K562 (cell line): ENCODE measurements around the gene PSMD4. TPM values are rescaled to one million over a fixed set of nuclear protein-coding genes. Genes with fewer than 3 reads are reported as not detected.
A peak's percentile ranks its signal among the peaks of the same experiment; 100 is the strongest.

Source experiments
- ATF7 ChIP-seq: fragments of 450-650 bp; IDR thresholded peaks from 2 replicates; pipeline ENCODE4 v1.7.1; 2014; ENCODE audit warnings: mild to moderate bottlenecking, moderate library complexity
- CBX5 ChIP-seq: IDR thresholded peaks from 2 replicates; pipeline ENCODE4 v1.6.1; 2014; ENCODE audit warnings: low read depth, borderline replicate concordance
- CHD2 ChIP-seq: IDR thresholded peaks from 2 replicates; pipeline ENCODE4 v1.6.1; 2011; ENCODE audit warnings: low read depth, low read length
- CXXC5 ChIP-seq: fragments of 250-450 bp; sonication (Bioruptor Pico); IDR thresholded peaks from 2 replicates; pipeline ENCODE4 v1.8.0; 2022; ENCODE audit warnings: inconsistent platforms, mild to moderate bottlenecking, moderate library complexity
- FIP1L1 ChIP-seq: fragments of 200-400 bp; formaldehyde crosslinking; IDR thresholded peaks from 2 replicates; pipeline ENCODE4 v1.6.1; 2018; ENCODE audit warnings: mild to moderate bottlenecking, low read depth, low read length; ENCODE audit not compliant: poor library complexity, severe bottlenecking
- FOXA3 ChIP-seq, 2 experiments: fragments of 450-650 bp in 1 of 2; sonication (generic) in 1 of 2; formaldehyde crosslinking; IDR thresholded peaks in 1 of 2; conservative IDR thresholded peaks in 1 of 2; 2 replicates each; pipeline versions ENCODE4 v1.4.0 to v1.8.0; 2020 to 2022; ENCODE audit warnings: mild to moderate bottlenecking in 2 of 2, missing genetic modification reagents in 1 of 2
- ILK ChIP-seq: fragments of 450-650 bp; IDR thresholded peaks from 2 replicates; pipeline ENCODE4 v1.6.1; 2016; ENCODE audit warnings: missing genetic modification characterization, low read depth, mild to moderate bottlenecking, missing compliant biosample characterization, moderate library complexity, borderline replicate concordance
- MAFF ChIP-seq: IDR thresholded peaks from 2 replicates; pipeline ENCODE4 v1.6.1; 2012; ENCODE audit warnings: low read length, improper control_type of control experiment
- MECOM ChIP-seq: fragments of 250-450 bp; sonication (Bioruptor Pico); IDR thresholded peaks from 2 replicates; pipeline ENCODE4 v1.8.0; 2022; ENCODE audit warnings: inconsistent platforms
- NR1H2 ChIP-seq: sonication (generic); formaldehyde crosslinking; IDR thresholded peaks from 2 replicates; pipeline ENCODE4 v1.4.0; 2020; ENCODE audit warnings: mild to moderate bottlenecking, missing genetic modification reagents
- NR4A1 ChIP-seq, 2 experiments: fragments of 250-450 bp in 1 of 2; fragments of 450-650 bp in 1 of 2; sonication (Bioruptor Pico) in 1 of 2; IDR thresholded peaks; 2 replicates each; pipeline versions ENCODE4 v1.4.0 to v1.6.1; 2016 to 2020; ENCODE audit warnings: mild to moderate bottlenecking in 2 of 2, missing compliant biosample characterization in 1 of 2, missing genetic modification characterization in 1 of 2, moderate library complexity in 1 of 2
- PCBP2 ChIP-seq: fragments of 200-400 bp; formaldehyde crosslinking; IDR thresholded peaks from 2 replicates; pipeline ENCODE4 v1.6.1; 2018; ENCODE audit warnings: low read length, low read depth, mild to moderate bottlenecking, moderate library complexity; ENCODE audit not compliant: poor library complexity, severe bottlenecking
- POLR2A ChIP-seq: fragments of 450-650 bp; conservative IDR thresholded peaks from 2 replicates; pipeline ENCODE4 v1.6.1; 2016
- PTRF ChIP-seq: fragments of 450-650 bp; IDR thresholded peaks from 2 replicates; pipeline ENCODE4 v1.6.1; 2016; ENCODE audit warnings: mild to moderate bottlenecking, missing genetic modification characterization, missing compliant biosample characterization
- RBFOX2 ChIP-seq: fragments of 200-400 bp; formaldehyde crosslinking; IDR thresholded peaks from 2 replicates; pipeline ENCODE4 v1.6.1; 2017; ENCODE audit warnings: low read depth, mild to moderate bottlenecking, low read length, moderate library complexity
- RBM34 ChIP-seq: fragments of 200-400 bp; formaldehyde crosslinking; IDR thresholded peaks from 2 replicates; pipeline ENCODE4 v1.6.1; 2018; ENCODE audit warnings: low read length, borderline replicate concordance; ENCODE audit not compliant: insufficient read depth
- SMARCC2 ChIP-seq: fragments of 450-650 bp; IDR thresholded peaks from 2 replicates; pipeline ENCODE4 v1.6.1; 2017; ENCODE audit warnings: antibody characterized with exemption, moderate library complexity, mild to moderate bottlenecking, low read depth
- ZFP1 ChIP-seq: fragments of 450-650 bp; formaldehyde crosslinking; IDR thresholded peaks from 2 replicates; pipeline ENCODE4 v1.4.0; 2020; ENCODE audit warnings: mild to moderate bottlenecking, mixed read lengths
- ZNF165 ChIP-seq: fragments of 250-450 bp; sonication (Bioruptor Pico); IDR thresholded peaks from 2 replicates; pipeline ENCODE4 v1.4.0; 2020; ENCODE audit warnings: borderline replicate concordance
- ZNF224 ChIP-seq: sonication (generic); formaldehyde crosslinking; IDR thresholded peaks from 2 replicates; pipeline ENCODE4 v1.8.0; 2022; ENCODE audit warnings: mild to moderate bottlenecking, missing genetic modification reagents
- ZNF589 ChIP-seq: fragments of 200-800 bp; sonication (Bioruptor generic); IDR thresholded peaks from 2 replicates; pipeline ENCODE4 v1.6.1; 2016; ENCODE audit warnings: low read depth, missing genetic modification characterization, missing compliant biosample characterization
- polyA plus RNA-seq, 8 experiments: library from polyadenylated mRNA; depleted of rRNA in 4 of 8; stranded (reverse) in 5 of 8; unstranded in 3 of 8; fragments of >200 nt; fragmentation: Nextera tagmentation in 2 of 8; fragmentation: Illumina TruSeq in 1 of 8; extraction: Ambion mirVana in 2 of 8; extraction: Trizol in 1 of 8; gene quantifications; 2 replicates each; pipeline versions ENCODE4 v1.2.1 to v1.2.3, GENCODE V29; 2011 to 2014; ENCODE audit warnings: inconsistent platforms in 1 of 8, missing spikeins in 1 of 8
- total RNA-seq, 7 experiments: library from RNA; depleted of rRNA in 6 of 7; stranded (reverse); fragments of >200 nt in 6 of 7; fragmentation: Illumina TruSeq in 2 of 7; extraction: Trizol in 2 of 7; gene quantifications; 2 replicates each; pipeline versions ENCODE4 v1.2.1 to v1.2.3, GENCODE V29; 2011 to 2021; ENCODE audit warnings: low replicate concordance in 1 of 7
- TF ChIP-seq, protein P1 (sequence below), 2 experiments: IDR thresholded peaks; 2 replicates each; pipeline ENCODE4 v1.6.1; 2012; ENCODE audit warnings: improper control_type of control experiment in 2 of 2, low read depth in 2 of 2, low read length in 2 of 2, borderline replicate concordance in 1 of 2
- TF ChIP-seq, protein P2 (sequence below): fragments of 450-650 bp; IDR thresholded peaks from 2 replicates; pipeline ENCODE4 v1.7.0; 2016; ENCODE audit warnings: borderline replicate concordance
- TF ChIP-seq, protein P3 (sequence below): fragments of 250-450 bp; sonication (Bioruptor Pico); IDR thresholded peaks from 2 replicates; pipeline ENCODE4 v1.8.0; 2022; ENCODE audit warnings: moderate library complexity, mild to moderate bottlenecking, inconsistent platforms

Gene PSMD4
- total and polyA plus RNA-seq, 9 of the 15 experiments (the other 6 are each of a cell fraction or from before 2014, with no cell fraction given), result 194 to 353 (median 295) TPM

DNA sequence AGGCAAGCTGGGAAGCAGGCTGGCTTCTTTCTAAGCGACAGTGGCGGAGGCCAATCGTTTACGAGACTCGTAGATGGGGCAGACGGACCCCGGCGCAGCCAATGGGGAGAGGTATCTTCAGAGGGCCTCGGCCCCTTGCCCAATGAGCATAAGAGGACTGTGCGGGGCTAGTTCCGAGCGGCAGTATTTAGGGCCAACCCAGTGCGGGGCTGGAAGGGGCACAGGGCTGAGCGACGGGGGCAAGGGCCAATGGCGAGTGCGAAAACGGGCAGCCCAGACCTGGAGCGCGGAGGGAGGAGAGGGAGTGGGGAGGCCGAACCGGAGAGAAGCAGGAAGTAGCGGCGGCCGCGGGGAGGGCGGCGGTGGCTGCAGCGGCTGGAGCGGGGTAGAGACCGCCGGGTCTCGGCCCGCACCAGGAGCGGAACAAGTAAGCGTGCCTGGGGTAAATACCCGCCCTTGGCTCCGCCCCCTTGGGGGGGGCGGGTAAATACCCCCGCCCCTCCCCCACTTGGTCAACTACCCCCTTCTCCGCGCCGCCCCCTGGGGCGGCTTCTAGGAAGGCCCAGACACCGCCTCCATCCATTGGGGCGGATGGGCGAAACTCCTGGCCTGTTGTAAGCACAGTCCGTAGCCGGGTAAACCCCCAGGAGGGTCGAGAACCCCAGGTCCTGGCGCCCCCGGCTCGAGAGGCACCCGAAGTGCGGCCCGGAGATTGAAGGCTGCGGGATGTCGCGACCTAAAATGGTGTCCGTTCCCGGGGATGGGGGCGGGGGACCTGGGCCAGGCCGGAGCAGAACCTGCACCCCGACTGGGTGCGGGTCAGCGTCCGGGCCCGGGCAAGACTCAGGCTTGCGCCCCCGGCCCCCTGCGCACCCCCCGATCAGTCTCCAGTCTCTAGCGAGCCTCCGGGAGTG lies 27.7 kb downstream of the PSMD4 start, which contains the start of gene ZNF687 (continued):
- TF ChIP-seq, protein P1, sequence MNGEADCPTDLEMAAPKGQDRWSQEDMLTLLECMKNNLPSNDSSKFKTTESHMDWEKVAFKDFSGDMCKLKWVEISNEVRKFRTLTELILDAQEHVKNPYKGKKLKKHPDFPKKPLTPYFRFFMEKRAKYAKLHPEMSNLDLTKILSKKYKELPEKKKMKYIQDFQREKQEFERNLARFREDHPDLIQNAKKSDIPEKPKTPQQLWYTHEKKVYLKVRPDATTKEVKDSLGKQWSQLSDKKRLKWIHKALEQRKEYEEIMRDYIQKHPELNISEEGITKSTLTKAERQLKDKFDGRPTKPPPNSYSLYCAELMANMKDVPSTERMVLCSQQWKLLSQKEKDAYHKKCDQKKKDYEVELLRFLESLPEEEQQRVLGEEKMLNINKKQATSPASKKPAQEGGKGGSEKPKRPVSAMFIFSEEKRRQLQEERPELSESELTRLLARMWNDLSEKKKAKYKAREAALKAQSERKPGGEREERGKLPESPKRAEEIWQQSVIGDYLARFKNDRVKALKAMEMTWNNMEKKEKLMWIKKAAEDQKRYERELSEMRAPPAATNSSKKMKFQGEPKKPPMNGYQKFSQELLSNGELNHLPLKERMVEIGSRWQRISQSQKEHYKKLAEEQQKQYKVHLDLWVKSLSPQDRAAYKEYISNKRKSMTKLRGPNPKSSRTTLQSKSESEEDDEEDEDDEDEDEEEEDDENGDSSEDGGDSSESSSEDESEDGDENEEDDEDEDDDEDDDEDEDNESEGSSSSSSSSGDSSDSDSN (IDR thresholded peaks at IDR 0.05; ENCODE audit: borderline replicate concordance in 1 of 2, low read depth in 2 of 2, low read length in 2 of 2), result 0 out of 4 replicates have a peak, but pooled peaks of 1 of the 2 experiments have one; percentile 55
- TF ChIP-seq PCBP2 (no peak), MECOM (CRISPR knock-in tag) (no peak), POLR2A (peak; percentile 11; the same call in 1 of the 2 replicates), FIP1L1 (no peak), NR1H2 (no peak), ZNF165 (CRISPR knock-in tag) (no peak), ZNF589 (CRISPR knock-in tag) (no peak), CBX5 (no peak), PTRF (tag) (no peak), SMARCC2 (no peak), FOXA3 (CRISPR knock-in tag; conservative IDR thresholded peaks at IDR 0.05 in 1 of 2, IDR thresholded peaks at IDR 0.05 in 1 of 2) (peak; percentile 23 to 58; a peak in 2 of 4 replicates), ILK (no peak), NR4A1 (CRISPR knock-in tag; IDR thresholded peaks at IDR 0.05) (0 out of 2 replicates have a peak, but pooled peaks have one; percentile 12), NR4A1 (tag; IDR thresholded peaks at IDR 0.05) (no peak), ZFP1 (CRISPR knock-in tag) (peak; percentile 36; the same call in 1 of the 2 replicates), ATF7 (no peak), RBFOX2 (peak; percentile 79), CHD2 (peak; percentile 91), MAFF (no peak), CXXC5 (peak; percentile 68), ZNF224 (no peak), RBM34 (no peak)
- TF ChIP-seq, protein P2, sequence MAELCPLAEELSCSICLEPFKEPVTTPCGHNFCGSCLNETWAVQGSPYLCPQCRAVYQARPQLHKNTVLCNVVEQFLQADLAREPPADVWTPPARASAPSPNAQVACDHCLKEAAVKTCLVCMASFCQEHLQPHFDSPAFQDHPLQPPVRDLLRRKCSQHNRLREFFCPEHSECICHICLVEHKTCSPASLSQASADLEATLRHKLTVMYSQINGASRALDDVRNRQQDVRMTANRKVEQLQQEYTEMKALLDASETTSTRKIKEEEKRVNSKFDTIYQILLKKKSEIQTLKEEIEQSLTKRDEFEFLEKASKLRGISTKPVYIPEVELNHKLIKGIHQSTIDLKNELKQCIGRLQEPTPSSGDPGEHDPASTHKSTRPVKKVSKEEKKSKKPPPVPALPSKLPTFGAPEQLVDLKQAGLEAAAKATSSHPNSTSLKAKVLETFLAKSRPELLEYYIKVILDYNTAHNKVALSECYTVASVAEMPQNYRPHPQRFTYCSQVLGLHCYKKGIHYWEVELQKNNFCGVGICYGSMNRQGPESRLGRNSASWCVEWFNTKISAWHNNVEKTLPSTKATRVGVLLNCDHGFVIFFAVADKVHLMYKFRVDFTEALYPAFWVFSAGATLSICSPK, result no peak
- TF ChIP-seq, protein P3, sequence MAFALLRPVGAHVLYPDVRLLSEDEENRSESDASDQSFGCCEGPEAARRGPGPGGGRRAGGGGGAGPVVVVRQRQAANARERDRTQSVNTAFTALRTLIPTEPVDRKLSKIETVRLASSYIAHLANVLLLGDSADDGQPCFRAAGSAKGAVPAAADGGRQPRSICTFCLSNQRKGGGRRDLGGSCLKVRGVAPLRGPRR (CRISPR knock-in tag), result no peak
